HepG2 (cell line): ENCODE data around the gene UNC93A. TPM values are rescaled to one million over a fixed set of nuclear protein-coding genes. Genes with fewer than 3 reads are reported as not detected.

Experiments used
- EHMT2 ChIP-seq: fragments of 200-600 bp; sonication (generic); IDR thresholded peaks from 2 replicates; pipeline ENCODE4 v1.7.0; 2017; ENCODE audit warnings: antibody characterized with exemption, low read depth, low read length, borderline replicate concordance
- HOXA3 ChIP-seq: sonication (generic); formaldehyde crosslinking; IDR thresholded peaks from 2 replicates; pipeline ENCODE4 v1.5.0; 2020; ENCODE audit warnings: missing genetic modification reagents
- KDM5B ChIP-seq: sonication (generic); formaldehyde crosslinking; IDR thresholded peaks from 2 replicates; pipeline ENCODE4 v1.4.0; 2020; ENCODE audit warnings: missing genetic modification reagents, mild to moderate bottlenecking, borderline replicate concordance
- MED1 ChIP-seq: sonication (generic); formaldehyde crosslinking; IDR thresholded peaks from 2 replicates; pipeline ENCODE4 v1.4.0; 2020; ENCODE audit warnings: missing genetic modification reagents
- MIER2 ChIP-seq: IDR thresholded peaks from 2 replicates; pipeline ENCODE4 v1.6.1; 2016; ENCODE audit warnings: missing biosample characterization, missing genetic modification reagents
- NFE2L2 ChIP-seq: fragments of 150-350 bp; IDR thresholded peaks from 2 replicates; pipeline ENCODE4 v1.6.1; 2014; ENCODE audit warnings: low read length
- SOX6 ChIP-seq, 2 experiments: fragments of 450-650 bp in 1 of 2; sonication (generic) in 1 of 2; formaldehyde crosslinking in 1 of 2; IDR thresholded peaks; 2 replicates each; pipeline versions ENCODE4 v1.4.0 to v1.6.1; 2017 to 2020; ENCODE audit warnings: antibody characterized with exemption in 1 of 2, mild to moderate bottlenecking in 1 of 2, missing genetic modification reagents in 1 of 2
- STAG1 ChIP-seq: sonication (generic); formaldehyde crosslinking; IDR thresholded peaks from 2 replicates; pipeline ENCODE4 v1.4.0; 2020; ENCODE audit warnings: missing genetic modification reagents
- TEF ChIP-seq: sonication (generic); formaldehyde crosslinking; IDR thresholded peaks from 2 replicates; pipeline ENCODE4 v1.5.0; 2020; ENCODE audit warnings: missing genetic modification reagents
- TP53 ChIP-seq: sonication (generic); formaldehyde crosslinking; conservative IDR thresholded peaks from 2 replicates; pipeline ENCODE4 v1.4.0; 2020; ENCODE audit warnings: missing genetic modification reagents
- ZBTB38 ChIP-seq: sonication (generic); formaldehyde crosslinking; IDR thresholded peaks from 2 replicates; pipeline ENCODE4 v1.5.1; 2020; ENCODE audit warnings: mild to moderate bottlenecking, missing genetic modification reagents
- ZMYM4 ChIP-seq: sonication (generic); formaldehyde crosslinking; IDR thresholded peaks from 2 replicates; pipeline ENCODE4 v1.8.1; 2023; ENCODE audit warnings: mild to moderate bottlenecking, missing genetic modification reagents
- ZNF207 ChIP-seq: fragments of 450-650 bp; IDR thresholded peaks from 2 replicates; pipeline ENCODE4 v1.6.1; 2016; ENCODE audit warnings: antibody characterized with exemption, borderline replicate concordance
- ZNF670 ChIP-seq: sonication (generic); formaldehyde crosslinking; IDR thresholded peaks from 2 replicates; pipeline ENCODE4 v1.8.0; 2022; ENCODE audit warnings: mild to moderate bottlenecking, missing genetic modification reagents, borderline replicate concordance
- ZNF703 ChIP-seq: sonication (generic); formaldehyde crosslinking; IDR thresholded peaks from 2 replicates; pipeline ENCODE4 v1.5.1; 2020; ENCODE audit warnings: missing genetic modification reagents, mild to moderate bottlenecking, moderate library complexity, borderline replicate concordance
- ZNF878 ChIP-seq: sonication (generic); formaldehyde crosslinking; IDR thresholded peaks from 2 replicates; pipeline ENCODE4 v1.8.1; 2023; ENCODE audit warnings: mild to moderate bottlenecking, missing genetic modification reagents, moderate library complexity
- polyA plus RNA-seq, 8 experiments: library from polyadenylated mRNA; depleted of rRNA in 3 of 8; stranded (reverse) in 7 of 8; unstranded in 1 of 8; fragments of >200 nt; fragmentation: Illumina TruSeq in 4 of 8; extraction: Trizol in 4 of 8; gene quantifications; 2 replicates each; pipeline versions ENCODE4 v1.2.1 to v1.2.3, GENCODE V29; 2011 to 2016; ENCODE audit warnings: low read depth in 4 of 8, missing spikeins in 1 of 8, mixed read lengths in 1 of 8; ENCODE audit not compliant: insufficient read depth in 1 of 8
- total RNA-seq, 5 experiments: library from RNA; depleted of rRNA; stranded (reverse); fragments of >200 nt; fragmentation: Illumina TruSeq; extraction: Trizol; gene quantifications; 2 replicates each; pipeline ENCODE4 v1.2.3, GENCODE V29; 2016; ENCODE audit warnings: low read depth in 1 of 5
- TF ChIP-seq, protein P1 (sequence below): sonication (generic); formaldehyde crosslinking; IDR thresholded peaks from 2 replicates; pipeline ENCODE4 v1.4.0; 2020; ENCODE audit warnings: missing genetic modification reagents, mild to moderate bottlenecking, borderline replicate concordance
- TF ChIP-seq, protein P2 (sequence below): sonication (generic); formaldehyde crosslinking; IDR thresholded peaks from 2 replicates; pipeline ENCODE4 v1.8.1; 2023; ENCODE audit warnings: mild to moderate bottlenecking, inconsistent platforms, moderate library complexity, missing genetic modification reagents, borderline replicate concordance

The UNC93A gene
- total and polyA plus RNA-seq, 2 of the 13 experiments (the other 11 are each of a cell fraction or from before 2014, with no cell fraction given): 11.0 to 42.7 TPM

DNA sequence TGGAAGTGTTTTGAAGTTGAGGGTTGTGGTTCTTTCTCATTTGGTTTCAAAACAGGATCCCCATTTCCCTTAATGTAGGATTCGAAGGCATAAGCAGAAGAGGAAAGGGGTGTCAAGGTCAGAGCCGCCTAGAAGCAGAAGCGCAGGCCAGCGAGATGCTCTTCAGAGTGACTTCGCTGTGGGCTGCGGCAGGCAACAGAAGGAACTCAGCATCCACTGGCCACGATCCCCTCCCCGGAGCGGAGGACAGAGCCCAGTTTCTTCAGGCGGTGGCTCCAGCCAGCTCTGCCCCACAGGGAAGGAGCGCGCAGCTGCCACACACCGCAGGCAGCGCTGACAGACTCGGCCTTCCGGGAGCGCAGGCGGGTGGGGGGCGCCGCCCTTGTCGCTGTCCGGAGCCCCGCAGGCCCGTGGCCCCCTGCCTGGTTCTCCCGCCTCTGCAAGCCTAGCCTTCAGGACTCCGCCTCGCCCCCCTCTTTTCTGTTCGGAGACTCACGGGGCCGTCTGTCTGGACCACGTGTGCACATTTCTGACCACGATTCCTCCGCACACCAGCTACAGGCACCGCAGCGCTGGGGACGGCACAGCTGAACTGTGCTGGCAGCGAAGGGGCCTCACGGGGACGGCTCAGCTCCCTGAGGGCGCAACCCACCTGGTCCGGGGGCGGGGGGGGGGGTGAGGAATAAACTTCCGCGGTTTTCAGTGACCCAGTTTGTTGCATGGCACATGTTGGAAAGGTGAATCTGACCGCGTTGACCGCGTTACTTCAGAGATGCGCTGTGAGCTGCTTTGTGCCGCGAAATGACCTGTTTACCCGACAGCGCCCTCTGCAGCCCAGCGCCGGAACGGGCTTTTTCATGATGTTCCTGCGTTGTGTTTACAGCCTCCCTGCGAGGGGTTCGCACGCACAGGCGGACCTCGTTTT, 59.9 kb downstream of the UNC93A start (continued):
- TF ChIP-seq, protein P1, sequence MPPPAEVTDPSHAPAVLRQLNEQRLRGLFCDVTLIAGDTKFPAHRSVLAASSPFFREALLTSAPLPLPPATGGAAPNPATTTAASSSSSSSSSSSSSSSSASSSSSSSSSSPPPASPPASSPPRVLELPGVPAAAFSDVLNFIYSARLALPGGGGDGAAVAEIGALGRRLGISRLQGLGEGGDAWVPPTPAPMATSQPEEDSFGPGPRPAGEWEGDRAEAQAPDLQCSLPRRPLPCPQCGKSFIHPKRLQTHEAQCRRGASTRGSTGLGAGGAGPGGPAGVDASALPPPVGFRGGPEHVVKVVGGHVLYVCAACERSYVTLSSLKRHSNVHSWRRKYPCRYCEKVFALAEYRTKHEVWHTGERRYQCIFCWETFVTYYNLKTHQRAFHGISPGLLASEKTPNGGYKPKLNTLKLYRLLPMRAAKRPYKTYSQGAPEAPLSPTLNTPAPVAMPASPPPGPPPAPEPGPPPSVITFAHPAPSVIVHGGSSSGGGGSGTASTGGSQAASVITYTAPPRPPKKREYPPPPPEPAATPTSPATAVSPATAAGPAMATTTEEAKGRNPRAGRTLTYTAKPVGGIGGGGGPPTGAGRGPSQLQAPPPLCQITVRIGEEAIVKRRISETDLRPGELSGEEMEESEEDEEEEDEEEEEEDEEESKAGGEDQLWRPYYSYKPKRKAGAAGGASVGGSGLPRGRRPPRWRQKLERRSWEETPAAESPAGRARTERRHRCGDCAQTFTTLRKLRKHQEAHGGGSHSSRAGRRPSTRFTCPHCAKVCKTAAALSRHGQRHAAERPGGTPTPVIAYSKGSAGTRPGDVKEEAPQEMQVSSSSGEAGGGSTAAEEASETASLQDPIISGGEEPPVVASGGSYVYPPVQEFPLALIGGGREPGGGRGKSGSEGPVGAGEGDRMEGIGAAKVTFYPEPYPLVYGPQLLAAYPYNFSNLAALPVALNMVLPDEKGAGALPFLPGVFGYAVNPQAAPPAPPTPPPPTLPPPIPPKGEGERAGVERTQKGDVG (CRISPR knock-in tag): peak; percentile 92; the same call in 1 of the 2 replicates
- TF ChIP-seq ZNF207 (no peak), MIER2 (CRISPR knock-in tag) (no peak), ZMYM4 (CRISPR knock-in tag) (peak; percentile 38; the same call in 1 of the 2 replicates), KDM5B (0 out of 2 replicates have a peak, but pooled peaks have one; percentile 24), SOX6 (IDR thresholded peaks at IDR 0.05) (no peak), SOX6 (CRISPR knock-in tag; IDR thresholded peaks at IDR 0.05) (no peak), MED1 (CRISPR knock-in tag) (no peak), STAG1 (CRISPR knock-in tag) (peak; percentile 49), TP53 (CRISPR knock-in tag) (no peak), TEF (CRISPR knock-in tag) (no peak), NFE2L2 (no peak), HOXA3 (CRISPR knock-in tag) (peak; percentile 60), ZBTB38 (CRISPR knock-in tag) (peak; percentile 90), ZNF670 (CRISPR knock-in tag) (no peak), EHMT2 (no peak), ZNF703 (CRISPR knock-in tag) (no peak), ZNF878 (CRISPR knock-in tag) (no peak)
- TF ChIP-seq, protein P2, sequence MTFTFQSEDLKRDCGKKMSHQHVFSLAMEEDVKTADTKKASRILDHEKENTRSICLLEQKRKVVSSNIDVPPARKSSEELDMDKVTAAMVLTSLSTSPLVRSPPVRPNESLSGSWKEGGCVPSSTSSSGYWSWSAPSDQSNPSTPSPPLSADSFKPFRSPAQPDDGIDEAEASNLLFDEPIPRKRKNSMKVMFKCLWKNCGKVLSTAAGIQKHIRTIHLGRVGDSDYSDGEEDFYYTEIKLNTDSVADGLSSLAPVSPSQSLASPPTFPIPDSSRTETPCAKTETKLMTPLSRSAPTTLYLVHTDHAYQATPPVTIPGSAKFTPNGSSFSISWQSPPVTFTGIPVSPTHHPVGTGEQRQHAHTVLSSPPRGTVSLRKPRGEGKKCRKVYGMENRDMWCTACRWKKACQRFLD: no peak
